IPS DF 4.7 (cell line): ENCODE measurements around the gene TMEM132C.

ENCODE experiments used
- DNase-seq: peaks from one replicate; pipeline ENCODE4 v3.0.0-alpha.2; 2013; ENCODE audit warnings: low spot score; ENCODE audit errors: extremely low read depth

TMEM132C gene

DNA sequence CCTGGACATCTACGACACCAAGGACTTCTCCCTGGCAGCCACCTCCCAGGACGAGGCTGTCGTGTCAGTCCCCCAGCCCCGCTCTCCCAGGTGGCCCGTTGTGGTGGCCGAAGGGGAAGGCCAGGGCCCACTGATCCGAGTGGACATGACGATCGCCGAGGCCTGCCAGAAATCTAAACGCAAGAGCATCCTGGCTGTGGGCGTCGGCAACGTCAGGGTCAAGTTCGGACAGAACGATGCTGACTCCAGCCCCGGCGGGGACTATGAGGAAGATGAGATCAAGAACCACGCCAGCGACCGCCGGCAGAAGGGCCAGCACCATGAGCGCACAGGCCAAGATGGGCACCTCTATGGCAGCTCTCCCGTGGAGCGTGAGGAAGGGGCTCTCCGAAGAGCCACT is 438.2 kb downstream of the TMEM132C start:
- DNase-seq = no peak

DNA sequence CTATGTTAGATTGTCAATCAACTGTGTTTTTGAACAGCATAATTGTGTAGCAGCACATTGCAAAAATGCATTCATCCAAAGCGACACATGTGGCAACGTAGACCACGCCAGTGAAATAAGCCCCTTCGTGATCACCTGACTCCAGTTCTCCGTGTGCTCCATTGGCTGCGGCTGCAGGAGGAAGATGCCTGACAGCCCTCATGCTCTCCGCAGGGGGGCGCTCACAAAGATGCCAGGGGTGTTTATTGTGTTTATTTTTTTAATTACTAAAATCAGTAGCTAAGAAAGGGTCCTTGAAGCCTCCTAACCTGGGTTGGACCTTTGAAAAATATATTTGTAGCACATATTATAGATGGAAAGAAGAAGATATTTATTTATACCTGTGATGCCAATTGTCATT is 440.5 kb downstream of the TMEM132C start:
- DNase-seq = no peak

DNA sequence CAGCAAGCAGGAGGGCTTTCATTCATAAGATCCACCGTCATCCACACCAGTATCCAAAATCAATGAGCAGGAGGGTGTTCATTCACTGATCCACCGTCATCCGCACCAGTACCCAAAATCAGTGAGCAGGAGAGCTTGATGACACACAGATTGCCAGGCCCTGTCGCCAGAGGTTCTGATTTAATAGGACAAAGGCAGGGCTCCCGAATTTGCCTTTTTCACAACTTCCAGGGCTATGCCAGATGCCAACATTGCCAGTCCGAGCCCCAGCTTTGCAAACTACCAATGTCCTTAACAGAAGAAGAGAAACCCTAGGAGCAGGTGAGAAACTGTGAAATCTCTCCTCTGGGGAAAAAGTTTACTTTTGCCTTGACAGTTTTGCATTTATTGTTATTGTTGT is 441.8 kb downstream of the TMEM132C start:
- no peak for DNase-seq

GRCh38 chr12:128709660-128710059 is 442.7 kb downstream of the TMEM132C start:
- no peak for DNase-seq

GRCh38 chr12:128711486-128711885 is 444.5 kb downstream of the TMEM132C start:
- no peak for DNase-seq

DNA sequence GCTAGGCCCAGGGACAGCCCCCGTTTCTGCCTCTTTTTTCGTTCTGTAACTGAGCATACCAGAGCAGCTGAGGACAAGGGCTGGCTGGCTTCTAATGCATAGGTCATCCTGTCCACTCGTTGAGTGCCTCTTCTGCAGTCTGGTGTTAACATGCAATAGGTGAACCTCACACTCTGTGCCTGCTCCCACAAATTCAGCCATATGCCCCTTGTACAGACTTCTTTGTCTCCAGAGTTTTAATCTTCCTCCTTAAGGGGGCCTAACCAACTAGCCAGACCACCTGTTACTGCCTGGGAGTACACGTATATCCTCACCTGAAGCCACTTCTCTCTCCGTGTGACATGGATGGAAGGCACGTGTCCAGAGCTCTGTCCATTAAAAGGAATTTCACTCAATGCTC is 445.7 kb downstream of the TMEM132C start:
- DNase-seq = no peak

DNA sequence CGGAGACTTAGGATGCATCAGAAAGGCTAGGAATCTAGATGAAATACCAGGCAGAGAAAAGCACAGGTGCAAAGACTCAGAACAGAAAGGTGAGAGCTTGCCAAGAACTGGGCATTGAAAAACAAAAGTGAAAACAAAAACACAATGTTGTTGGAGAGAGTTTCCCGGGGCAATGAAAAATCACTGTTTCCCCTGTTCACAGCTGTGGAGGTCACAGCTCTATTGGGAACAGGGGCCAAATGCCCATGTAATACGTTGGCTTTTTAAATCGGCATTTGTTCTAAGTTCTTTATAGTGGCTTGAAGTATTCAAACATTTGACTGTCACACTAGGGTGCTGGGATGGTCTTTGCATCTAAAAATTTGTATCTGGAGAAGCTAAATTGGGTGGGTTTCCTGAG is 448.5 kb downstream of the TMEM132C start:
- DNase-seq = no peak

DNA sequence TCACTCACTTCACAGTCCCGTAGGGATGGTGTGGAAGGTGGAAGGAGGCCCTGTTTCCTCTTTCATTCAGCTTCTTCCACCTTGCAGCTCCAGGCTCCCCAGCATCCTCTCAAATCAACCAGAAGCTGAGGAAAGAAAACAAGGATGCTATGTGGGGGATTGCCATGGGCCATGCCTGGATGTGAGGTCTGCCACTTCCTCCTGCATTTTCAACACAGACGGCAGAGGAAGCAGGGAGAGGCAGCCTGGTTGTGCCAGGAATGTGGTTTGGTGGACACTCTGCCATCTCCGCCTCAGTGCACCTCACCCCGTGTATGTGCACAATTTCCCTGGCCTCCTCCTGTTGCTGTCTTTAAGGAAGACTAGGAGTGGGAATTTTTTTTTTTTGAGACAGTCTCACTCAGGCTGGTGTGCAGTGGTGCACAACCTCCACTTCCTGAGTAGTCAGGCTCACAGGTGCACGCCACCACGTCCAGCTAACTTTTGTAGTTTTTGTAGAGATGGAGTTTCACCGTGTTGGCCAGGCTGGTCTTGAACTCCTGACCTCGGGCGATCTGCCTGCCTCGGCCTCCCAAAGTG is 457.6 kb downstream of the TMEM132C start:
- DNase-seq = no peak

GRCh38 chr12:128726886-128727285 is 459.9 kb downstream of the TMEM132C start:
- DNase-seq = no peak

GRCh38 chr12:128727461-128727860 is 460.5 kb downstream of the TMEM132C start:
- DNase-seq = no peak

- no peak for DNase-seq
Observed at GRCh38 chr12:128727999-128728398, 461.0 kb downstream of the TMEM132C start.

DNA sequence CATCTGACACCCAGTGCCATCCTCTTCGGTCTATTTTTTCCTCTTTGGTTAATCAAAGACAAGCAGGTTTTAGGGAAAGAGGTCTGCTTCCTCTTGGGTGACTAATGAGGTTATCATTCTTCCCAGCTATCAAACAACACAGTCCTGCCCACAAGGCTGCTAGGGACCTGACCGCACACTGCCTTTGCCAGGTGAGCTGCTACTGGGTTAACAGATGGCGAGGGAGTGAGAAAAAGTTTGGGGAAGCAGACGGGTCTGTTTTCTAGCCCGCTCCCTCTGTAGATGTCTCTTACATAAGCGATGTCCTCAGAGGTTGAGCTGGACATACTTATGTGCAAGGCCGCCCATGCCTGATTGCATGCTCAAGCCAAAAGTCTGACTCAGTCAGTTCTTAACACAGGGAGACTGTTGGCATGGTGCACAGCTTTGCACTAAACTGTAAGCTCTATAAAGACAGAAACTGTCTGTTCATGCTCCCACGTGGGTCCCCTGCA is 462.7 kb downstream of the TMEM132C start:
- no peak for DNase-seq

DNA sequence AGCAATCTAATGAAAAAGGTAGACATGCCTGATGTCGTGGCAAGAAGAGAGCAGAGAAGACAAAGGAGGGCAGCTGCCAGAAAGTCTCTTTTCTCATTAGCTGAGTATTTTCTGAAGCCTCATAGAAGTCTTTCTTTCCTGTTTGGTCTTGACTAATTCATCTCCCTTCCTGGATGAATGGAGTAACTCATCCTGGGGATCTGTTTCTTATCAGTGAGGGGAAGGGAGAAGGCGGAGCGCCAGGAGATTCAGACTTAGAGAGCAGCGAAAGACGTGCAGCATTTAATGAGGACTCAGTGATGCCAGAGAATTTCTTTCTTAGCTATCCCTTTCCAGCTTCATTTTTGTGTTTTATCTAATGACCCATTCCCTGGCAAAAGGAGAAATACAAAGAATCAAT is 467.4 kb downstream of the TMEM132C start:
- DNase-seq = no peak

- DNase-seq = no peak
Observed at GRCh38 chr12:128737292-128737966, 470.5 kb downstream of the TMEM132C start.

DNA sequence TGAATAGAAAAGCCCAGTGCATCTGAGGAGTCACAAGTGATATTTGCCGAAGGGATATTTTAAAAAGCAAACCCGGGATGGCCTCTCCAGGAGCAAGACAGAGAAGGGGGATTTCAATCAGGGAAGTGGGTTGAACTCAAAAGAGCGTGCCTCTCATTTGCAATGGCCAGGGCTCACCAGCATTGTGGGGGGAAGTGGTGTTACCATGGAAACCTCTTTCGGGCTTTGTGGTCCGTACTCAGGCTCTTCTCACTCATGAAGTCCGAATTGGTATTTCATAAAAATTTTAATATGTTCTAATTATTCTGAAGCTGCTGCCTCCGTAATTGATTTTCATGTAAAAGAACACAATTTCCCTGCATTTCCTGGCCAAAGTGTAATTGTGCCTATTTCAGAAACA is 476.9 kb downstream of the TMEM132C start:
- DNase-seq = no peak

GRCh38 chr12:128745772-128746689 is 479.1 kb downstream of the TMEM132C start:
- DNase-seq = no peak

DNA sequence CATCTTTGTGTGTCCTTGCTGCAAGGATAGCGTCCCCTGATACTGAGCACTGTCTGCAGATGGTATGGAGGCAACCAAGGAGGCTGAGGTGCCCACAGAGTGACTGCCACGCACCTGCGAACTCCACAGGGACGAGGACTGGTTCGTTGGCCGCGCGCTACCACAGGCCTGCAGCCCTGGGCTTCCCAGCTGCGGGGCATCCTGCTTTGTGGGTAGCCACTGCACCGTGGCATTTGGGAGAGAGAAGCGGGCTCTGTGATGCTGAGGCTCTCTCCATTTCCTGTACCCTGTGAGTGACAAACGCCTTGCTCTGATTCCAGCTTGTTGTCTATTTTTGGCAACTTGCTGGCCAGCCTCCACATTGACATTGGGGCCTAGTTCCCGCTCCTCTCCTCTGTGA is 480.5 kb downstream of the TMEM132C start:
- DNase-seq = no peak

- no peak for DNase-seq
Observed at GRCh38 chr12:128752386-128752785, 485.4 kb downstream of the TMEM132C start.

GRCh38 chr12:128753438-128753837 is 486.5 kb downstream of the TMEM132C start:
- no peak for DNase-seq

DNA sequence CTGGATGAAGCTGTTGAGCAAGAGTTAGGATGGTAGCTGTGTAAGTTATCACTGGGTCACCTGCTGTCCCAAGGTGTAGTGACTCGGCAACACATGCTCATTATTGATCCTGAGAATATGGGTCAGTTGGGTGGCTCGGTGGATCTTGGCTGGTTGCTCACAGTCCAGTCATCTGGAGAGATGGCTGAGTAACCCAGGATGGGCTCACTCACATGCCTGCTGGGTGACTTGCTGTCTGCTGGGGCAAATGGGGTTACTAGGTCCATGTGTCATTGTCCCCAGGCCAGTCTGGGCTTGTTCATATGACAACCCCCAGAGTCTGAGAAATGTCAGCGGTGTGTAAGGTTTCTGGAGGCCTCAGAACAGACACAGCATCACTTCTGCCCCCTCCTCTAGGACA is 487.3 kb downstream of the TMEM132C start:
- no peak for DNase-seq

- no peak for DNase-seq
Observed at GRCh38 chr12:128755566-128755965, 488.6 kb downstream of the TMEM132C start.
